ENCODE measurements around the gene EIF2S2.

DNA sequence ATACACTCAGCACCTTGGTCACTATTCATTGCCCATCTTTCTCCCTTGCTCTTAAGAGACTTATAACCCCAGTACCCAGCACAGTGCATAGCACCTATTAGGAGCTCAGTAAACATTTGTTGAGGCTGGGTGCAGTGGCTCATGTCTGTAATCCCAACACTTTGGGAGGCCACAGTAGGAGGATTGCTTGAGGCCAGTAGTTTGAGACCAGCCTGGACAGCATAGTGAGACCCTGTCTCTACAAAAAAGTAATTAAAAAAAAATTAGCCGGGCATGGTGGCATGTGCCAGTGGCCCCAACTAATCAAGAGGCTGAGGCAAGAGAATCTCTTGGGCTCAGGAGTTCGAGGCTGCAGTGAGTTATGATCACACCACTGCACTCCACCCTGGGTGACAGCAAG, 8.2 kb upstream of the EIF2S2 start:
- TF ChIP-seq YY1 (IDR thresholded peaks at IDR 0.05; ENCODE audit: insufficient read depth, insufficient read length) (no peak), ZNF274 (IDR thresholded peaks at IDR 0.05; ENCODE audit: low read depth, low read length) (no peak)
